Motor neuron (in vitro differentiated cells): ENCODE data around the gene LY6G6F. TPM values are rescaled to one million over a fixed set of nuclear protein-coding genes. Genes with fewer than 3 reads are reported as not detected.

ENCODE experiments used
- ATAC-seq, 8 experiments: fragments of 200-7000 bp; cut with Tn5 transposase; replicated peaks in 6 of 8; 2 replicates each; pipeline ENCODE4 v1.8.0; 2021; ENCODE audit warnings: mild to moderate bottlenecking in 8 of 8, moderate library complexity in 8 of 8
- H3K27ac ChIP-seq, 2 donors: fragments of 250-450 bp; sonication (Bioruptor Pico); 2 replicates each; pipeline ENCODE4 v1.9.0; 2021; ENCODE audit warnings: antibody characterized with exemption in 2 of 2, mild to moderate bottlenecking in 2 of 2, moderate library complexity in 1 of 2
- H3K4me1 ChIP-seq, 2 donors: fragments of 250-450 bp; sonication (Bioruptor Pico); replicated peaks in 1 of 2; 2 replicates each; pipeline ENCODE4 v1.6.1; 2021; ENCODE audit warnings: antibody characterized with exemption in 2 of 2, mild to moderate bottlenecking in 2 of 2, moderate library complexity in 1 of 2
- H3K4me3 ChIP-seq, 5 donors: fragments of 250-450 bp; sonication (Bioruptor Pico); 2 replicates each; pipeline ENCODE4 v1.9.0; 2021; ENCODE audit warnings: antibody characterized with exemption in 5 of 5, mild to moderate bottlenecking in 5 of 5, moderate library complexity in 4 of 5
- WGBS, 10 experiments: fragments of 450-650 bp; shearing (Covaris generic); methylation state at CpG; one replicate each; pipeline ENCODE4 v1.0.0; 2022; 5-methylcytosine and 5-hydroxymethylcytosine counted together
- in situ Hi-C, 9 experiments: fragments of 400-800 bp; cut with MboI; loops; one replicate each; pipeline ENCODE4 v1.15.0; 2021; ENCODE audit warnings: low sequenced_read_pairs in 9 of 9, low pct_unique_long_range_greater_than_20kb in 2 of 9; ENCODE audit not compliant: unreplicated experiment in 9 of 9
- total RNA-seq, 8 experiments: library from RNA; unstranded; fragments of 300-600 nt; gene quantifications; 2 replicates each; pipeline versions ENCODE4 v1.2.3 to v1.2.4, GENCODE V29; 2022

Gene LY6G6F
- total RNA-seq, 8 experiments from 2014 or later: not detected

DNA sequence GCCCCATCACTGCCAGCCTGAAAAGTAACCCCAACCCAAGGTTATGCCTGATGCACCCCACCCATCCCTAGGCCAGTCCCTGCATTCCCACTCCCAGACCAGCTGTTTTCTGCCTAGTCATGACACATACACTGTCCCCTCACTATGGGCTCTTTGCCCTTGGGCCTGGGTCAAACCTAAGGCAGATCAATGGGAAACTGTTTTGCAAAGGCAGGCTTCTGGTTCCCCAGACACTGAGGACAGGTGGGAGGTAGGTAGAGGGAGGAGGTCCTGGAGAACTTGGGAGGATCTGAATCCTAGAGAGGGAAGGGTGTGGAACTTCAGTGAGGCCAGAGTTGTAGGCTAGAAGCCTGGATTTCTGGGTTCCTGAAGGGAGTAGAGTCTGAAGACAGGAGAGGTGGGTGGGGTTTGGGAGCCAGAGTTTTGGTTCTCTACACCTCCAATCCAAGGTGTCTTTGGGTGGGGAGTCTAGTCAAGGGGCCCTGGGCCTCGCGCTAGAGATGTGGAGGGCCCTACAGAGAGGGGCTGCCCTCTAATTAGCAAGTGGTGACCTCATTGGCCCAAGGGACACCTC, 27.7 kb downstream of the LY6G6F start:
- in situ Hi-C loops: no loop called here
- Histone ChIP-seq H3K4me3 (peak overlapping the region in 4 of 5 donors; percentile 43 to 69 (median 60)), H3K27ac (peak overlapping the region in 1 of 2 donors; percentile 86)

DNA sequence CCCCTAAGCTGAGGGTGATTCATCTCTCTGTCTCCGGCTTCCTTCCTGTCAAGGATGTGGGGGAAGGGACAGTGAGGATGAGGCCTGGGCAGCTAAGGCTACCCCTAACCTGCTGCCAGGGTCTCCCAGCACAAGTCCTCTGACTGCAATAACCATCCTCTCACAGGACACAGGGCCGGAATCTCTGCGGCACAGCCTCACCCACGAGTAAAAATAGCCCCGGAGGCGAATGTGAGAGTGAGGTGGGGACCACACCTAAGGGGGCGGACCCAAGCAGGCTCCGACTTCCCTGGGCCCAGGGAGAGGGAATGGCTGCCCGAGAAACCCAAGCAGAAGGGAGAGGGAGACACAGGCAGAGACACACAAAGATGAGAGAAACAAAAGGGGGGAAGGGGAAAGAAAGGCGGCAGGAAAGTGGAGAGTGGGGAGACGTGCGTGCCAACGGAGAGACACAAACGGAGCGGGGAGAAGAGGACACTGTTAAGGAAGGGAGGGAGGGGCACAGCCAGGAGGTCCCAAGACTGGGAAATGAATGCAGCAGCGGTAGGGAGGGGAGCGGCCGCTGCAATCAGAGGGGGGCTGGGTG, 28.2 kb downstream of the LY6G6F start:
- 0% methylated on average over 1 to 7 of the region's 18 CpGs; no CpG with 5 or more reads in 5 of the 10 experiments for WGBS, 10 experiments
- in situ Hi-C loops: no loop called here
- H3K4me3 ChIP-seq: peak overlapping the region; percentile 24 to 69 (median 57)
- peak; percentile 6 to 48 (median 28) for ATAC-seq
- peaks cover 45 to 47% of the 10 kb centered on the region in 2 donors for H3K4me1 ChIP-seq
- H3K27ac ChIP-seq: peak overlapping the region; percentile 44 to 86

More for the DNA sequence above, 27.7 kb downstream of the LY6G6F start:
- ATAC-seq: no peak
- WGBS, 10 experiments: 8 to 40% (median 20%) methylated on average over 2 of the region's 2 CpGs; no CpG with 5 or more reads in 7 of the 10 experiments
- peaks cover 43 to 47% of the 10 kb centered on the region in 2 donors for H3K4me1 ChIP-seq

DNA sequence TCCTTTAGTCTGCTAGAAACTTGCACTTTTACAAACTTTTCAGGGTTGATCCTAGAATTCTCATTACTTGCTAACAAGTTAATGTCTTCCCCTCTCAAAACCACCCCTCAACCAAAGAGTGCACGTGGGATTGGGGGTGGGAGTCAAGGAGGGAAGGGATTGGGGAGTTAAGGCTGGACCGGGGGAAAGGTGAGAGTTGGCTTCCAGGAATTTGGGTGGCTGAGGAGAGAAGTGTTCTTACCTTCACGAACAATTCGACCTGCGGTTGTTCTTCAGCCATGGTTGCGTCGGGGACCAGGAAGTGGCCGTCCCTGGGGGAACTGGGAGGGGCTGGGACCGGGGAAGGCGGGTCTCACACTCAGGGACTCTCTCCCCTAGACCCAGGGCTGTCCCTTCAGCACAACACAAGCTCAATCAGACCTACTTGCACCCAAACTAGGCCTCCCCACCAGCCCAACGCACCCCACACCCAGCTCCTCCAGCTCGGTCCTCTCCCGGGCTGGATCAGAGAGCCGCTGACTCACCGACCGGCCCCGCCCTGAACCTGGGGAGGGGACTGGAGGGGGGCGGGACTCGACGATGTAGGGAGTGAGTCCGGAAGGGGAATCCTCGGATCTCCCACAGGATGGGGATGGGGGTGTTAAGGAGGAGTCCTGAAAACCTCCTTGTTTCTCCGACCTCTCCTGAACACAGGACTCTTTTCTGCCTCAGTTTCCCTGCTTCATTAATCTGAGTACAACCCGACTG, 29.5 kb downstream of the LY6G6F start, which contains the start of gene CLIC1:
Gene CLIC1 (minus strand): TSS at position 510 of the 747 bp plus-strand sequence. CDS start 230 bp downstream, at position 280.
- Histone ChIP-seq H3K27ac (peak within 1 kb of the TSS; percentile 79 to 86), H3K4me3 (peak within 1 kb of the TSS; percentile 24 to 69 (median 57)), H3K4me1 (peaks cover 40 to 43% of the 10 kb centered on the region in 2 donors)
- in situ Hi-C loops: no loop called here
- 0 to 20% (median 8%) methylated on average over 1 to 2 of the region's 24 CpGs; no CpG with 5 or more reads in 7 of the 10 experiments for WGBS, 10 experiments
- peak; percentile 13 to 49 (median 38) for ATAC-seq

DNA sequence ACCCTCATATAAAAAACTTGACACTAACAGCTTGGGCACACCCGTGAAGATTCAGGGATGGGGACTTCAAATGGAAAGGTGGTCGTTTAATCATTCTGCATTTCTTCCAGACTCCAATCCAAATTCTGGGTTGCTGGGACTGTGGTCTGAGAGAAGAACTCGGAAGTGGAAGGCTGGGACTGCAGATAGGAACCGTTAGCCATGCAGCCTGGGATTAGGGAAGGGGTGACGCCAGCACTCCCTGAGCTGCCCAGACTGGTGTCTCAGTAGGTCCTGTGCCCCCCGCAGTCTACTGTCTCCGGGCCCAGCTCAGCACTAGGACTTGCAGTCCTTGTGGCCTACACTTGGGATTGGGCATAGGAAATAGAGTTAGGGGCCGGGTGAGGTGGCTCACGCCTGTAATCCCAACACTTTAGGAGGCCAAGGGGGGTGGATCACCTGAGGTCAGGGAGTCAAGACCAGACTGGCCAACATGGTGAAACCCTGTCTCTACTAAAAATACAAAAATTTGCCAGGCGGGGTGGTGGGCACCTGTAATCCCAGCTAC, 30.2 kb downstream of the LY6G6F start:
- ATAC-seq: no peak
- 7 to 100% (median 34%) methylated on average over 1 to 6 of the region's 10 CpGs; no CpG with 5 or more reads in 2 of the 10 experiments for WGBS, 10 experiments
- Histone ChIP-seq H3K27ac (peak overlapping the region; percentile 79 to 86), H3K4me3 (peak overlapping the region; percentile 24 to 69 (median 57)), H3K4me1 (peaks cover 40 to 43% of the 10 kb centered on the region in 2 donors)
- in situ Hi-C loops: no loop called here

DNA sequence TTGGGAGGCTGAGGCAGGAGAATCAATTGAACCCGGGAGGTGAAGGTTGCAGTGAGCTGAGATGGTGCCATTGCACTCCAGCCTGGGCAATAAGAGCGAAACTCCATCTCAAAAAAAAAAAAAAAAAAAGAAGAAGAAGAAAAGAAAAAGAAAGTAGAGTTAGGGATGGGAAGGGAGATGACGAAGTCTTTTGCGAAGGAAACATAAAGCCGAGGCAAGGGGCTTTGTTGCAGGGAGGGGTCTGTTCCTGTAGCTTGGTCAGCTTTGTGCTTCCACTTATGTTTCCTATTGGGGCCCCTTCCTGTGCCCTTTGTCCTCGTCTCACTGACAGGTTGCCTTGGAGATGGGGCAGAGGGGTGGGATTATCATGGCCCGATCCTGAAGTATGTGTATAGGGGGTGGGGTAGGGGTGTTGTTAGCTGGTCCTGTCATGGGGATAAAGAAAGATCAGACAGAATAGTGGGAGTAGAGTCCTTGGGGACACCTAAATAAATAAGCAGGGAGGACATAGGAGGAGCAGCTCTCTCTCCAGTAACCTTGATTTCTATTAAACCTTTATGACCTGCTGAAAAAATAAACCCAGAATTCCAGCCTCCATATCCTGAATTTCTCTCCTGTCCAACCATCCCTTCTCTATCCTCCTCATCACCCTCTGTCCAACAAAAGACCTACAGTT, 30.8 kb downstream of the LY6G6F start:
- peak in 3 of 8 experiments; percentile 9 to 22 (median 17) for ATAC-seq
- in situ Hi-C loops: no loop called here
- peak overlapping the region in 3 of 5 donors; percentile 1 to 69 (median 57) for H3K4me3 ChIP-seq
- 17 to 87% (median 60%) methylated on average over 4 to 7 of the region's 7 CpGs; no CpG with 5 or more reads in 2 of the 10 experiments for WGBS, 10 experiments
- peaks cover 40 to 43% of the 10 kb centered on the region in 2 donors for H3K4me1 ChIP-seq
- peak overlapping the region; percentile 79 to 86 for H3K27ac ChIP-seq

DNA sequence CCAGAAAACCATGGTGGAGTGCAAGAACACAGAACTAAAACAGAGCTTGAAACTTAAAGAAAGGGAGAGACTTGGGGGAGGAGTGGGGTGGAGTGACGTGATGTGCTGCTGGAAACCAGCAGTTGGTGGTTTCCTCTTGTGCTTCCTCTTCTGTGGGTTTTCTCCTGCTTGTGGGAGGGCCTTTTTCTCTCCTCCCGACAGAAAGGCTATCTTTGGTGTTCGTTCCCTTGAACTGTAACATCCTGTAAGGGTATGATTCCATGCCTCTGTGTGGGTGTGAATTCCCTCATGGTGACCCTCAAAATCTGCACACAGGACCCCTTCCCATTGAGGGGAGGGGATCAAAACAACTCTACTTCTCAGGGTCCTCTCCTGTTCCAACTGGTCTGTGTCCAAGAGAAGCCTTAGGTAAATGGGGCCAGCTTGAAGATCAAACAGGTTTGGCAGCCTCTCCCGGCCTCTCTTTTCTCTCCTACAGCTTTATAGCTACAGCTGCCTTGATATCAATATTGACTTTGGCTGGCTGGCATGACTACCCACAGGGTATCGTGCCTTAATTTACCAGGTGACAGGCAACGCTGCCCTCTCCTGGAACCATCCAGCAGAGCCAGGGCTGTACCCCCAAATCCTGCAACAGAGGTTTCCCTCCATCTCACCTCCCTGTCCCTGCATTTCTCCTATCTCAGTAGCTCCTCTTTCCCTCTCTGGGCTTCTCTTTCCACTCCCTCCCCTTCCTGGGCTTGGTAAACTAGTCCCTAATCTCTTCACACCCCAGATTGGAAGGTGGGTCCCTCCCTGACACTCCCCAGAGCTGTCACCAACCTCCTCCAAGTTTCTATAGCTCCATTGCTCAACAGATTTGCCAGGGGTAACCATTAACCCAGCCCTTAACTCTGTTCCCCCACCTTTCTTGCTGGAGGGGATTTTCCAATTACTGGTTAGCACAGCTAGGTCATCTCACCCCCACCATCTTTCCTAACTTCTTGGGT, 31.6 kb downstream of the LY6G6F start:
- Histone ChIP-seq H3K4me3 (peak overlapping the region in 2 of 5 donors; percentile 1 to 57), H3K4me1 (peaks cover 40 to 43% of the 10 kb centered on the region in 2 donors), H3K27ac (peak overlapping the region; percentile 79 to 86)
- ATAC-seq: no peak
- in situ Hi-C loops: no loop called here
- 0 to 49% (median 25%) methylated on average over 1 to 5 of the region's 6 CpGs; no CpG with 5 or more reads in 2 of the 10 experiments for WGBS, 10 experiments

DNA sequence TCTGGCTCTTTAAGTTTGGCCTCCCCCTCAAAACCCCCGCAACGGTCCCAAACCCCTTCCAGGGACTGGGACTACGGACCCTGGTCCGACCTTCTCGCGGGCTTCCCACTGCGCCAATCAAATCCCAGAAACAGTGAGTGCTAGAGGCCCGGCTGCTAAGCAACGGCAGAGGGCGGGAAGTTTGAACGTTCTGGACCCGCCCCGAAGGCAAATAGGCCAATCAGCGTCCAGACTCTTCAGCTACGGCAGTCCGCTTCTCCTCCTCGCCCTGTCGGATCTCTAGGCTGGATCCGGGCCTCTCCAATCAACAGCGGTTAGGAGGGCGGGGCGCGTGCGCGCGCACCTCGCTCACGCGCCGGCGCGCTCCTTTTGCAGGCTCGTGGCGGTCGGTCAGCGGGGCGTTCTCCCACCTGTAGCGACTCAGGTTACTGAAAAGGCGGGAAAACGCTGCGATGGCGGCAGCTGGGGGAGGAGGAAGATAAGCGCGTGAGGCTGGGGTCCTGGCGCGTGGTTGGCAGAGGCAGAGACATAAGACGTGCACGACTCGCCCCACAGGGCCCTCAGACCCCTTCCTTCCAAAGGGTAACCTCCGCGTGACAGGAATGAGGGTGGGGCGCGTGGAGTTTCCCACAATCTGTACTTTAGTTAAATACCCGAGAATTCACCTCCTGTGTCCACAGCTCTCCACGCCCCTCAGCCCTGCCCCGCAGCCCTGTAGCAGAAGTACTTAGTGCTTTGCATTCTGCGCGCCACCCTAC, 33.2 kb downstream of the LY6G6F start, which contains the start of gene MSH5:
Gene MSH5 (plus strand): TSS at position 367 of the 758 bp plus-strand sequence. CDS start 462 bp downstream, outside the sequence.
- WGBS, 10 experiments: 0 to 7% (median 0%) methylated on average over 1 to 19 of the region's 58 CpGs; no CpG with 5 or more reads in 4 of the 10 experiments
- H3K4me1 ChIP-seq: peaks cover 32 to 35% of the 10 kb centered on the region in 2 donors
- peak within 1 kb of the TSS; percentile 45 to 73 (median 51) for H3K4me3 ChIP-seq
- peak within 1 kb of the TSS in 1 of 2 donors; percentile 86 for H3K27ac ChIP-seq
- in situ Hi-C loops: no loop called here
- ATAC-seq: peak; percentile 76 to 94 (median 90)

DNA sequence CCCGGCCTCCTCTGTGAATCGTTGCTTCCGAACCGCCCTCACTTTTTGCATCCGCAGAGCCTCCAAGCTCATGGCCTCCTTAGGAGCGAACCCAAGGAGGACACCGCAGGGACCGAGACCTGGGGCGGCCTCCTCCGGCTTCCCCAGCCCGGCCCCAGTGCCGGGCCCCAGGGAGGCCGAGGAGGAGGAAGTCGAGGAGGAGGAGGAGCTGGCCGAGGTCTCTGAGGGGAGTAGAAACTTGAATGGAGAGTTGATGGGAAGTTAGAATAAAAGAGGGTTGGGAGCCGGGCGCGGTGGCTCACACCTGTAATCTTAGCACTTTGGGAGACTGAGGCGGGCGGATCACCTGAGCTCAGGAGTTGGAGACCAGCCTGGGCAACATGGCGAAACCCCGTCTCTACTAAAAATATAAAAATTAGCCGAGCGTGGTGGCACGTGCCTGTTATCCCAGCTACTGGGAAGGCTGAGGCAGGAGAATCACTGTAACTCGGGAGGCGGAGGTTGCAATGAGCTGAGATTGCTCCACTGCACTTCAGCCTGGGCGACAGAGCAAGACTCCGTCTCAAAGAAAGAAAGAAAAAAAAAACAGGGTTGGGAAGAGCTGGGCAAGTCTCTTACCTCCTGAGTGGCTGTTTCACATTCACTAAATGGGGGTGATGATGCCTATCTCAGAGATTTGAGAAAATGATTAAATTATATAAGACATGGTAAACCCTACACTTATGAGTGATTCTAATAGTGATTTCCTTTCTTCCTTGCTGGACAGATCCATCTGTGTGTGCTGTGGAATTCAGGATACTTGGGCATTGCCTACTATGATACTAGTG, 33.9 kb downstream of the LY6G6F start:
- peak overlapping the region in 1 of 2 donors; percentile 71 for H3K27ac ChIP-seq
- 0 to 51% (median 28%) methylated on average over 1 to 15 of the region's 29 CpGs; no CpG with 5 or more reads in 3 of the 10 experiments for WGBS, 10 experiments
- in situ Hi-C loops: no loop called here
- H3K4me3 ChIP-seq: peak overlapping the region; percentile 45 to 73 (median 51)
- peaks cover 31 to 32% of the 10 kb centered on the region in 2 donors for H3K4me1 ChIP-seq
- ATAC-seq: no peak

DNA sequence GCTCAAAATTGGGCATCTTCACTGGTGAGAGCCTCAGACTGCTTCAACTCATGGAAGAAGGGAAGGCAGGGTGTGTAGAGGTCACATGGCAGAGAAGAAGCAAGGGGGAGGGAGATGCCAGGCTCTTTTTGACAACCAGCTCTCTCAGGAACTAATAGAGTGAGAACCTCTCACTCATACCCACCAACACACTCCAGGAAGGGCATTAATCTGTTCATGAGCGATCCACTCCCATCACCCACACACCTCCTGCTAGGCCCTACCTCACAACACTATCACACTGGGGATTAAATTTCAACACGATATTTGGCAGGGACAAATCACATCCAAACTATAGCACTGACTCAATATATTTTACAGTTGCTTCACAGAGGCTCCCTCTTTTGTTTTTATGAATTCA, 35.1 kb downstream of the LY6G6F start:
- no peak for ATAC-seq
- Histone ChIP-seq H3K4me3 (no peak overlapping the region), H3K4me1 (peaks cover 21 to 29% of the 10 kb centered on the region in 2 donors), H3K27ac (no peak overlapping the region)
- in situ Hi-C loops: no loop called here
- WGBS, 10 experiments: 61 to 100% (median 100%) methylated on average over 1 to 2 of the region's 2 CpGs; no CpG with 5 or more reads in 5 of the 10 experiments

DNA sequence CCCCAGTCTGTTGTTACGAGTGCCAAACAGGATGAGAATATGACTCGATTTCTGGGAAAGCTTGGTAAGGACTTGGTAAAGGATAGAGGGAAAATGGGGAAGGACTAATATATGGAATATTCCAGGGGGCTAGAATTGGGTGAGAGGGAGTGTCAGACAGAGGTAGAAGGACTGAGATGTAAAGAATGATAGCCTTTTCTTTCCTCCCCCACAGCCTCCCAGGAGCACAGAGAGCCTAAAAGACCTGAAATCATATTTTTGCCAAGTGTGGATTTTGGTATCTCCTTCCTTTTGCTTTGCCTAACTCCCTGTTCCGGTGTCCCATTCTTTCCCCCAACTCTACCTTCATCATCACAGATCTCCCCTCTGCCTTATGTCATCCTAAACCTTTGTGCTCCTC, 36.2 kb downstream of the LY6G6F start:
- ATAC-seq: no peak
- in situ Hi-C loops: no loop called here
- Histone ChIP-seq H3K4me1 (peaks cover 11 to 18% of the 10 kb centered on the region in 2 donors), H3K4me3 (no peak overlapping the region), H3K27ac (no peak overlapping the region)
- 70 to 100% (median 94%) methylated on average over 1 to 3 of the region's 3 CpGs; no CpG with 5 or more reads in 2 of the 10 experiments for WGBS, 10 experiments
